ENCODE data around the gene VSIG1. TPM values are rescaled to one million over a fixed set of nuclear protein-coding genes. Genes with fewer than 3 reads are reported as not detected.
A peak's percentile ranks its signal among the peaks of the same experiment; 100 is the strongest.

VSIG1 gene
- total and polyA plus RNA-seq, 8 donors, result 0.19 to 12.8 (median 0.49) TPM

DNA sequence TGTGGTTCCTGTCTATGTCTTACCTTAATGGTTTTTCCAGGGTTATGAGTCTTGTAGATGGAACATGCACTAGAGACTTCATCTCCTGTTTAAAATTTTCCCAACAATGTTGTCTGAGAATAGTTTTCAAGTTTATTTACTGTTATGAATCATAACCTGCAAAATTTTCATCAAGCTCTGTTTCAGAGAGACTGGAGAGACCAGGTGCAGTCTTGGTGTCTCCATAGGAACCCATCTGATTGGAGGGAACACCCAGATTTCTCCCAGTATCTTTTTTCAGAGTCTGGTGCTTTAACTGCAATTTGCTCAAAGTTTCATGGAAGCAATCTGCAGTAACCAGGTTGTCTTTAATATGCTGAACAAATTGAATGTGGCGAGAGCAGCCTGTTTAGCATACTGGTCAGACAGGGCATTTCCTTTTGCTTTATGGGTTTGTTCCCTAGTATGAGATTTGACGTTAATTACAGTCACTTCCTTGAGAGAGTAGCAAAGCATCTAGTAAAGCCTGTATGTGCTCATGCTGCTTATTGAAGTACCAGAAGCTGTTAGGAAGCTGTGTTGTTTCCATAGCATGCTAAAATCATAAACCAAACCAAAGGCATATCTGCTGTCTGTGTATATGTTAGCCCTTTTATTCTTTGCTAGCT is 18.8 kb upstream of the VSIG1 start:
- H3K27ac ChIP-seq, result peak overlapping the region in 1 of 2 donors; percentile 33
- H3K9me3 ChIP-seq, result no peaks in the 10 kb centered on the region
- ATAC-seq (peak; percentile 60), DNase-seq (no peak)
- intact Hi-C loops (cut with DNase I), result no loop called here
- H3K27me3 ChIP-seq, result no peaks in the 10 kb centered on the region
- H3K4me1 ChIP-seq, result no peaks in the 10 kb centered on the region
- H3K4me3 ChIP-seq, result no peak overlapping the region
- TF ChIP-seq, protein P1, sequence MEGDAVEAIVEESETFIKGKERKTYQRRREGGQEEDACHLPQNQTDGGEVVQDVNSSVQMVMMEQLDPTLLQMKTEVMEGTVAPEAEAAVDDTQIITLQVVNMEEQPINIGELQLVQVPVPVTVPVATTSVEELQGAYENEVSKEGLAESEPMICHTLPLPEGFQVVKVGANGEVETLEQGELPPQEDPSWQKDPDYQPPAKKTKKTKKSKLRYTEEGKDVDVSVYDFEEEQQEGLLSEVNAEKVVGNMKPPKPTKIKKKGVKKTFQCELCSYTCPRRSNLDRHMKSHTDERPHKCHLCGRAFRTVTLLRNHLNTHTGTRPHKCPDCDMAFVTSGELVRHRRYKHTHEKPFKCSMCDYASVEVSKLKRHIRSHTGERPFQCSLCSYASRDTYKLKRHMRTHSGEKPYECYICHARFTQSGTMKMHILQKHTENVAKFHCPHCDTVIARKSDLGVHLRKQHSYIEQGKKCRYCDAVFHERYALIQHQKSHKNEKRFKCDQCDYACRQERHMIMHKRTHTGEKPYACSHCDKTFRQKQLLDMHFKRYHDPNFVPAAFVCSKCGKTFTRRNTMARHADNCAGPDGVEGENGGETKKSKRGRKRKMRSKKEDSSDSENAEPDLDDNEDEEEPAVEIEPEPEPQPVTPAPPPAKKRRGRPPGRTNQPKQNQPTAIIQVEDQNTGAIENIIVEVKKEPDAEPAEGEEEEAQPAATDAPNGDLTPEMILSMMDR (IDR thresholded peaks at IDR 0.05), result no peak
- no peaks in the 10 kb centered on the region for H3K36me3 ChIP-seq

DNA sequence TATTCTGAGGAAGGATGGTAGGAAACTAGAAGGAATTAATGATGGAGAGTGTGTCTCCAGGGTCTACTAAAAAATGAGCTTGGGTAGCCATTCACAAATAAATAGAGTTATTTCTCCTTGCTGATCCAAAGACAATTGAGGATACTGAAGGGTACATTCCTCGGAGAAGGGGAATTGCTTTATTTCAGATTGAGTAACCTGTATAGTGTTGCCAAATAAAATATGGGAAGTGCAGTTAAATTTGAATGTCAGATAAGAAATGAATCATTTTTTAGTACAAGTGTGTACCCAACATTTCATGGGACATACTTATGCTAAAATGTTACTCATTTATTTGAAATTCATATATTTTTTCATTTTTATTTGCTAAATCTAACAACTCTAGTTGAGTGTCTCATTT is 16.0 kb upstream of the VSIG1 start:
- DNase-seq (no peak), ATAC-seq (peak; percentile 34)
- intact Hi-C loops (cut with DNase I), result no loop called here
- H3K9me3 ChIP-seq, result no peaks in the 10 kb centered on the region
- H3K27me3 ChIP-seq, result no peaks in the 10 kb centered on the region
- no peak overlapping the region for H3K27ac ChIP-seq
- H3K36me3 ChIP-seq, result no peaks in the 10 kb centered on the region
- TF ChIP-seq, protein P1 (IDR thresholded peaks at IDR 0.05), result no peak
- no peaks in the 10 kb centered on the region for H3K4me1 ChIP-seq
- no peak overlapping the region for H3K4me3 ChIP-seq

DNA sequence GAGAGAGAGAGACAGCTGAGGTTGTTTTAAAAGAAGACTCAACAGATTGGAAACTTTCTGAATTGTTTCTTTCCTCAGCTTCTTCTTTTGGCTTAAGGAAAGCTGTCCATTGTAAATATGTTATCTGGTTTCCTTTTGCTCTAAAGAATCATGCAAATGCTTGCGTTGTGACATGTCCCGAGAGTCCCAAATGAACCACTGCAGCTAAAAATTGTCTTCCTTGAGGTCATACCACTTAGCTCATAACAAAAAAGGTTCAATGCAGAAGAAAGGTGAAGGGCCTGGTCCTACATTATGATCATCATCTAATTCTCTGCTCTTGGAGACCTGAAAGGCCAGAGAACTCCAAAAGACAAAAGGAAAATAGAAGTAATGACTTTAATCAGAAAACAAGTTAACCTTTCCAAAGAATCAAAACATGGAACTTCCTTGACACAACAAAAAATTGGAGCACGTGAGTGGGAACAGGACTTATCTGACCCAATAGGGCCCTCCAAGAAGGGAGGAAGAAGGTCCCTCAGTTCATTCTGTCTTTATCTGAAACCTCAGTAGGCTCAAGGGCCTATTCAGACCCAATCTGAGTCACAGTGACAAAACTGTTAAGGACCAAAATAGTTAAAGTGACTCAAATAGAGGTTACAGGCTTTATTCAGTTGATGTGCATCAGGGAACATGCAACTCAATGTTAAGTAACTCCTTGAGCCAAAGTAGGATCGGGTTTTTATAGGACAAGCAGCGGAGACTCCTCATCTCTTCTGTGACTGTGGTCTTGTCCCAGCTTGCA is 14.7 kb upstream of the VSIG1 start:
- H3K4me3 ChIP-seq, result no peak overlapping the region
- H3K27me3 ChIP-seq, result no peaks in the 10 kb centered on the region
- H3K36me3 ChIP-seq, result no peaks in the 10 kb centered on the region
- H3K4me1 ChIP-seq, result no peaks in the 10 kb centered on the region
- intact Hi-C loops (cut with DNase I), result no loop called here
- TF ChIP-seq, protein P1 (IDR thresholded peaks at IDR 0.05), result no peak
- ATAC-seq (no peak), DNase-seq (no peak)
- no peaks in the 10 kb centered on the region for H3K9me3 ChIP-seq
- H3K27ac ChIP-seq, result no peak overlapping the region

DNA sequence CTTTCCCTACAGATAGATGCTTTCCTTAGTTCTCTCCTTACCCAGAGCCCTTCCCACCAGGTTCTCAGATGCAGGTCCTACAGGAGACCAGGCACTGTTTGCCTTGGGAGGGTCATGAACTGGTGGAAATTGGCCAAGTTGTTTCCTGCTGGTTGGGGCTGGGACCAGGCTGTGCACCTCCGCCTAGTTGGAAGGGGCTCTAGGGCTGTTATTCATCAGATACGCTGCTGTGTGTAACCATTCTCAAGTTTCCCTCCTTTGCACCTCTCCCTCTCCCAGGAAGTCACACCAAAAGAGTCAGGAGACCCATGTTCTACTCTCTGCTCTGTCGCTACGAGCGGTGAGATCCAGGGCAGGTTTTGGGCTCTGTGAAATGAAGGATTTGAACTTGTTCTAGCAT is 11.9 kb upstream of the VSIG1 start:
- Histone ChIP-seq H3K4me3 (no peak overlapping the region), H3K4me1 (no peaks in the 10 kb centered on the region), H3K27ac (no peak overlapping the region), H3K9me3 (no peaks in the 10 kb centered on the region), H3K36me3 (no peaks in the 10 kb centered on the region), H3K27me3 (no peaks in the 10 kb centered on the region)
- DNase-seq, result no peak
- TF ChIP-seq, protein P1 (IDR thresholded peaks at IDR 0.05), result no peak
- ATAC-seq, result no peak
- intact Hi-C loops (cut with DNase I), result no loop called here

DNA sequence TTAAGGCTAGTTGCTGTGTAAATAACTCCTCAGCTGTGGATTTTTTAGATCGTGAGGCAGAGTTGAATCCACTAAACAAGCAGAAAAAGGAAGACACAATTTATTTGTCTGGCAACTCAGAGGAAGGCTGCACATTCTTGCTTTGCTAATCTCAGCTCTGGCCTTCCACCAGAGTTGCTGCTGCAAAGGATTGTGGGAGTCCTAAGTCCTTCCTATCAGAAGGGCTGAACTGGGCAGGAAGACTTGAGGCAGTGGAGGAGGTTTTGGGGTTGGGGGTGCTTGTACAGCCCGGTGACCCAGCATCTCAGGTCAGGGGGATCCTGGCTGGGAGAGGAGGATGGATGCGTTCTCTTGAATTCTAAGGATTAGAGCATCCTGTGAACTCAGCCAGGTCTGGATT is 11.0 kb upstream of the VSIG1 start:
- DNase-seq (no peak), ATAC-seq (no peak)
- Histone ChIP-seq H3K27ac (no peak overlapping the region), H3K4me1 (no peaks in the 10 kb centered on the region), H3K36me3 (no peaks in the 10 kb centered on the region), H3K9me3 (no peaks in the 10 kb centered on the region), H3K4me3 (no peak overlapping the region), H3K27me3 (peaks cover 0 to under 1% of the 10 kb centered on the region in 2 donors)
- TF ChIP-seq, protein P1 (IDR thresholded peaks at IDR 0.05), result no peak
- intact Hi-C loops (cut with DNase I), result no loop called here
